ENCODE results near the gene ZSCAN5C. TPM values are rescaled to one million over a fixed set of nuclear protein-coding genes. Genes with fewer than 3 reads are reported as not detected.
"Not testable (repeated sequence)": the region's sequence is repeated elsewhere in the genome, so short reads cannot be mapped to it uniquely, and the experiment has no call there.

ZSCAN5C gene
- total and polyA plus RNA-seq, 4 donors = not detected

DNA sequence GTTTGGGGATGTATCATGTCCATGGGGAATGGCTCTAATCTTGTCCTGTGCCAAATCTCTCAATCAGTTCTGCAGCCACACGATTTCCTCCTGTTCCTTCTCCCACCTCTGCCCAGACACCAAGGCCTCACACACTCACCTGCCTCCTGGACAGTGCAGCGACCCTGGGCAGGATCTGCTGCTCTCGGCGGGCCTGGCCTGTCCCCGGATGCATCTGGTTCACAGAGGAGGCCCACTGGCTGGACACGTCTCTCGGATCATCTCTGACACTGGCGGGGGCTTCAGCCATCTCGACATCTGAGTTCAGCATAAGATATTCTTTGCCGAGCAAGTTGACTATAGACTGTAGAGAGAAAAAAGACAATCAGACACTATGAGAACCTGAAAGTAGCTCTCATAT, 10.4 kb upstream of the ZSCAN5C start:
- Histone ChIP-seq H3K4me1 (ENCODE audit: control insufficient read depth in 5 of 5, insufficient read depth in 5 of 5, low read length in 5 of 5) (no peaks in the 10 kb centered on the region), H3K4me3 (no peak overlapping the region), H3K9ac (ENCODE audit: insufficient read depth in 1 of 2, low read length in 2 of 2) (no peak overlapping the region), H3K36me3 (ENCODE audit: control insufficient read depth in 4 of 4, insufficient read depth in 4 of 4, low read length in 4 of 4) (no peaks in the 10 kb centered on the region), H3K27me3 (ENCODE audit: control insufficient read depth in 3 of 3, insufficient read depth in 3 of 3, low read length in 2 of 3) (no peaks in the 10 kb centered on the region), H3K9me3 (ENCODE audit: control insufficient read depth in 4 of 4, insufficient read depth in 3 of 4, low read length in 3 of 4) (no peaks in the 10 kb centered on the region), H3K27ac (ENCODE audit: low read depth in 1 of 2, low read length in 1 of 2) (no peak overlapping the region)
- TF ChIP-seq, protein P1, sequence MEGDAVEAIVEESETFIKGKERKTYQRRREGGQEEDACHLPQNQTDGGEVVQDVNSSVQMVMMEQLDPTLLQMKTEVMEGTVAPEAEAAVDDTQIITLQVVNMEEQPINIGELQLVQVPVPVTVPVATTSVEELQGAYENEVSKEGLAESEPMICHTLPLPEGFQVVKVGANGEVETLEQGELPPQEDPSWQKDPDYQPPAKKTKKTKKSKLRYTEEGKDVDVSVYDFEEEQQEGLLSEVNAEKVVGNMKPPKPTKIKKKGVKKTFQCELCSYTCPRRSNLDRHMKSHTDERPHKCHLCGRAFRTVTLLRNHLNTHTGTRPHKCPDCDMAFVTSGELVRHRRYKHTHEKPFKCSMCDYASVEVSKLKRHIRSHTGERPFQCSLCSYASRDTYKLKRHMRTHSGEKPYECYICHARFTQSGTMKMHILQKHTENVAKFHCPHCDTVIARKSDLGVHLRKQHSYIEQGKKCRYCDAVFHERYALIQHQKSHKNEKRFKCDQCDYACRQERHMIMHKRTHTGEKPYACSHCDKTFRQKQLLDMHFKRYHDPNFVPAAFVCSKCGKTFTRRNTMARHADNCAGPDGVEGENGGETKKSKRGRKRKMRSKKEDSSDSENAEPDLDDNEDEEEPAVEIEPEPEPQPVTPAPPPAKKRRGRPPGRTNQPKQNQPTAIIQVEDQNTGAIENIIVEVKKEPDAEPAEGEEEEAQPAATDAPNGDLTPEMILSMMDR (IDR thresholded peaks at IDR 0.05; ENCODE audit: control extremely low read depth, extremely low read depth) = no peak
- 83 to 93% methylated on average over 10 of the region's 10 CpGs for WGBS, 2 donors
- no peak for ATAC-seq (ENCODE audit: insufficient read depth, low FRiP score)
- no peak for DNase-seq

DNA sequence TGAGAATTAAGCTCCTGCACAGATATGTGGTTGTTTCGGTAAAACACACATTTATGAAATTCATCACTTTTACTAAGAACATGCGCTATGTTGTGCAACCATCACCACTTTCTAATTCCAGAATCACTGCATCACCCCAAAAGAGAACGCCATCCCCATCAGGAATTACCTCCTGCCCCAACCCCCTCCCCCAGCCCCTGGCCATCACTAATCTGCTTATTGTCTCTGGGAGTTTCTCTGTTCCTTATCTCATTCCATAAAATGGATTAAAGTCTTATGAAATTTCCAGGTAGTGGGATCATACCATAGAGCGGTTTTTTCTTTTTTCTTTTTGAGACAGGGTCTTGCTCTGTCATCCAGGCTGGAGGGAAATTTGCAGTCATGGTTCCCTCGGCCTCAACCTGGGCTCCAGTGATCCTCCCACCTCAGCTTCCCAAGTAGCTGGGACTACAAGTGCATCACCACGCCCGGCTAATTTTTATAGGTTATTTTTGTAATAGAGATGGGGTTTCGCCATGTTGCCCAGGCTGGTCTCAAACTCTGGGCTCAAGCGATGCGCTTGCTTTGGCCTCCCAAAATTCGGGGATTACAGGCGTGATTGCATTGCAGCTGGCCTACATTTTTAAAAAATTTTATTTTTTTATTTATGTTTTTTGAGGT, 8.0 kb upstream of the ZSCAN5C start:
- Histone ChIP-seq H3K9ac (ENCODE audit: insufficient read depth in 1 of 2, low read length in 2 of 2) (no peak overlapping the region), H3K27me3 (ENCODE audit: control insufficient read depth in 3 of 3, insufficient read depth in 3 of 3, low read length in 2 of 3) (no peaks in the 10 kb centered on the region), H3K36me3 (ENCODE audit: control insufficient read depth in 4 of 4, insufficient read depth in 4 of 4, low read length in 4 of 4) (no peaks in the 10 kb centered on the region), H3K9me3 (ENCODE audit: control insufficient read depth in 4 of 4, insufficient read depth in 3 of 4, low read length in 3 of 4) (no peaks in the 10 kb centered on the region), H3K4me3 (no peak overlapping the region), H3K4me1 (ENCODE audit: control insufficient read depth in 5 of 5, insufficient read depth in 5 of 5, low read length in 5 of 5) (no peaks in the 10 kb centered on the region), H3K27ac (ENCODE audit: low read depth in 1 of 2, low read length in 1 of 2) (no peak overlapping the region)
- TF ChIP-seq, protein P1 (IDR thresholded peaks at IDR 0.05; ENCODE audit: control extremely low read depth, extremely low read depth) = no peak
- 89 to 93% methylated on average over 12 of the region's 12 CpGs for WGBS, 2 donors
- no peak for DNase-seq
- no peak for ATAC-seq (ENCODE audit: insufficient read depth, low FRiP score)

DNA sequence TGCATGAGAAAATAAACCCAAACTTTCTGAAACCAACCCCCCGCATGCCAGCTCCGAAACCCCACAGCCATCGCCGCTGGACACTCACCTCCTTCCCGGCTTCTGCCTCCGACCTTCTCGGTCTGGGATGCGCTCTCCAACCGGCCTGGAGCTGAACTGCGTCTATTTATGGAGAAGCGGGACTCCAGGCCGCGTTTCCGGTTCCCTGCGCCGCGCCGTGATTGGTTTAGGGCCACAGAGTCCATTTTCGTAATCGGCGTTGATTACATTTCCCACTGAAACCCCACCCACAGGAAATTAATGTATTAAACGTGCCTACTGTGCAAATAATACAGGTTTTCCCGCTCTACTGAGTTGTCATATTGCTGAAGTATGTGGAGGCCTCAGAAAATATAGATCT, 4.4 kb upstream of the ZSCAN5C start, which contains the start of gene ZSCAN5B:
Gene ZSCAN5B (minus strand): TSS at position 138 of the 400 bp plus-strand sequence. CDS start 4,731 bp downstream, outside the sequence.
- not testable (repeated sequence) for H3K36me3 ChIP-seq (ENCODE audit: control insufficient read depth in 4 of 4, insufficient read depth in 4 of 4, low read length in 4 of 4); ATAC-seq (ENCODE audit: insufficient read depth, low FRiP score); H3K9me3 ChIP-seq (ENCODE audit: control insufficient read depth in 4 of 4, insufficient read depth in 3 of 4, low read length in 3 of 4); H3K9ac ChIP-seq (ENCODE audit: insufficient read depth in 1 of 2, low read length in 2 of 2); H3K27me3 ChIP-seq (ENCODE audit: control insufficient read depth in 3 of 3, insufficient read depth in 3 of 3, low read length in 2 of 3); H3K4me1 ChIP-seq (ENCODE audit: control insufficient read depth in 5 of 5, insufficient read depth in 5 of 5, low read length in 5 of 5); H3K27ac ChIP-seq (ENCODE audit: low read depth in 1 of 2, low read length in 1 of 2); DNase-seq; H3K4me3 ChIP-seq
- 88 to 91% methylated on average over 23 of the region's 23 CpGs for WGBS, 2 donors

DNA sequence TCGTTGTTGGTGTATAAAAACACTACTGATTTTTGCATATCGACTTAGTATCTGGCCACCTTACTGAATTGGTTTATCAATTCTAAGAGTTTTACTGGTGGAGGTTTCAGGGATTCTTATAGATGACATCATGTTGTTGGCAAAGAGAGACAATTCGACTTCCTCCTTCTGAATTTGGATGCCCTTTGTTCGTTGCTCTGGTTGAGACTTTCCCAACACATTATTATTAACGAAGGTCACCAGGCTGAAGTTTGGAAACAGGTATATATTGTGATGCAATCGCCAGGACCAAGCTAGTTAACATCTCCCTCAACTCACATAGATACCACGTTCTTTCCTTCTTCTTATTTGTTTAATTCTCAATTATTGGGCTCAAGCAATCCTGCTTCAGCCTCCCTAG, 2.4 kb upstream of the ZSCAN5C start:
- no peaks in the 10 kb centered on the region for H3K36me3 ChIP-seq (ENCODE audit: control insufficient read depth in 4 of 4, insufficient read depth in 4 of 4, low read length in 4 of 4)
- no peak overlapping the region for H3K27ac ChIP-seq (ENCODE audit: low read depth in 1 of 2, low read length in 1 of 2)
- no peaks in the 10 kb centered on the region for H3K27me3 ChIP-seq (ENCODE audit: control insufficient read depth in 3 of 3, insufficient read depth in 3 of 3, low read length in 2 of 3)
- WGBS, 2 donors = 67 to 69% methylated on average over 7 of the region's 7 CpGs
- no peaks in the 10 kb centered on the region for H3K4me1 ChIP-seq (ENCODE audit: control insufficient read depth in 5 of 5, insufficient read depth in 5 of 5, low read length in 5 of 5)
- DNase-seq (no peak), ATAC-seq (ENCODE audit: insufficient read depth, low FRiP score) (no peak)
- H3K9ac ChIP-seq (ENCODE audit: insufficient read depth in 1 of 2, low read length in 2 of 2) = no peak overlapping the region
- H3K9me3 ChIP-seq (ENCODE audit: control insufficient read depth in 4 of 4, insufficient read depth in 3 of 4, low read length in 3 of 4) = no peaks in the 10 kb centered on the region
- no peak overlapping the region for H3K4me3 ChIP-seq
- TF ChIP-seq, protein P1 (IDR thresholded peaks at IDR 0.05; ENCODE audit: control extremely low read depth, extremely low read depth) = no peak

DNA sequence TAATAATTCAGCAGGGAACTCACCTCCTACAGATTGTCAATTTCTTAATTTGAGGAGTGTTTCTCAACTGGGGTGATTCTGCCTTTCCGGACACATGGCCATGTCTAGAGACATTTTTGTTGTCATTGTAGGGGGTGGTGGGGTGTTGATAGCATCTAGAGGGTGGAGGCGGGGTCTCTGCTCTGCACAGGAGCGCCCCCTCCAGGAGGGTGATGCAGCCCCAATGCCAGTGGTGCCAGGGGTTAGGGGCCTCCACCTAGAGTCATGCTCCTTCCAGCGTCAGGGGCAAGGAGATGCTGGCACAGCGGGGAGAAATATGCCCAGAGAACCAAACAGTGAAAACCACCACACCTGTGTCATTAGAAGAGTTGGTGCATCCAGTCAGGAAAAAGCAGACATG, 5.5 kb downstream of the ZSCAN5C start:
- DNase-seq; H3K27me3 ChIP-seq (ENCODE audit: control insufficient read depth in 3 of 3, insufficient read depth in 3 of 3, low read length in 2 of 3); H3K27ac ChIP-seq (ENCODE audit: low read depth in 1 of 2, low read length in 1 of 2); H3K9ac ChIP-seq (ENCODE audit: insufficient read depth in 1 of 2, low read length in 2 of 2); H3K4me1 ChIP-seq (ENCODE audit: control insufficient read depth in 5 of 5, insufficient read depth in 5 of 5, low read length in 5 of 5); H3K9me3 ChIP-seq (ENCODE audit: control insufficient read depth in 4 of 4, insufficient read depth in 3 of 4, low read length in 3 of 4); ATAC-seq (ENCODE audit: insufficient read depth, low FRiP score); H3K4me3 ChIP-seq; H3K36me3 ChIP-seq (ENCODE audit: control insufficient read depth in 4 of 4, insufficient read depth in 4 of 4, low read length in 4 of 4): not testable (repeated sequence)
- WGBS, 2 donors = 80 to 85% methylated on average over 4 to 5 of the region's 5 CpGs
